IPS-NIHi7 (cell line): ENCODE measurements around the gene GRAPL.
"Not testable (repeated sequence)": the region's sequence is repeated elsewhere in the genome, so short reads cannot be mapped to it uniquely, and the experiment has no call there.

Experiments used
- DNase-seq: peaks from one replicate; pipeline ENCODE4 v3.0.0; 2012; ENCODE audit warnings: mixed read lengths; ENCODE audit errors: extremely low spot score

GRAPL gene

DNA sequence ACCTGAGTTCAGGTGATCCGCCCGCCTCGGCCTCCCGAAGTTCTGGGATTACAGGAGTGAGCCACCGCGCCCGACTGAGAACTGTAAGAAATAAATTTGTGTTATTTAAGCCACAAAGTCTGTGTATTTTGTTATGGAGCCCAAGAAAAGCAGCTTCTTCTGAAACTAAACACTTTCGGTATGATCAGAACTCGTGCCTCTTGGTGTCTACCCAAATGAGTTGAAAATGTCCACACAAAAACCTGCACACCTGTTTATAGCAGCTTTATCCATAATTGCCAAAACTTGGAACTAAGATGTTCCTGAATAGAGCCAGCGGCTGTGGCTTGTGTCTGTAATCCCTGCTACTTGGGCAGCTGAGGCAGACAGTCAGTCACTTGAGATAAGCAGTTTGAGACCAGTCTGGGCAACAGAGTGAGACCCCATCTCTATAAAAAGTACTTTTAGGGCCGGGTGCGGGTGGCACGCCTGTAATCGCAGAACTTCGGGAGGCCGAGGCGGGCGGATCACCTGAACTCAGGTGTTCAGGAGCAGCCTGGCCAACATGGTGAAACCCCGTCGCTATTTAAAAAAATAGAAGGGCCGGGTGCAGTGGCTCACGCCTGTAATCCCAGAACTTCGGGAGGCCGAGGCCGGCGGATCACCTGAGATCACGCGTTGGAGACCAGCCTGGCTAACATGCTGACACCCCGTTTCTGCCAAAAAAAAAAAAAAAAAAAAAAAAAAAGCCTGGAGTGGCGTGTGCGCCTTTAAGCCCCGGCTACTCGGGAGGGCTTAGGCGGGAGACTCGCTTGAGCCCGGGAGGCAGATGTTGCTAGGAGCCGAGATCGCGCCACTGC, 61.7 kb downstream of the GRAPL start:
- not testable (repeated sequence) for DNase-seq

GRCh38 chr17:19189781-19190405, 62.5 kb downstream of the GRAPL start:
- DNase-seq: not testable (repeated sequence)

DNA sequence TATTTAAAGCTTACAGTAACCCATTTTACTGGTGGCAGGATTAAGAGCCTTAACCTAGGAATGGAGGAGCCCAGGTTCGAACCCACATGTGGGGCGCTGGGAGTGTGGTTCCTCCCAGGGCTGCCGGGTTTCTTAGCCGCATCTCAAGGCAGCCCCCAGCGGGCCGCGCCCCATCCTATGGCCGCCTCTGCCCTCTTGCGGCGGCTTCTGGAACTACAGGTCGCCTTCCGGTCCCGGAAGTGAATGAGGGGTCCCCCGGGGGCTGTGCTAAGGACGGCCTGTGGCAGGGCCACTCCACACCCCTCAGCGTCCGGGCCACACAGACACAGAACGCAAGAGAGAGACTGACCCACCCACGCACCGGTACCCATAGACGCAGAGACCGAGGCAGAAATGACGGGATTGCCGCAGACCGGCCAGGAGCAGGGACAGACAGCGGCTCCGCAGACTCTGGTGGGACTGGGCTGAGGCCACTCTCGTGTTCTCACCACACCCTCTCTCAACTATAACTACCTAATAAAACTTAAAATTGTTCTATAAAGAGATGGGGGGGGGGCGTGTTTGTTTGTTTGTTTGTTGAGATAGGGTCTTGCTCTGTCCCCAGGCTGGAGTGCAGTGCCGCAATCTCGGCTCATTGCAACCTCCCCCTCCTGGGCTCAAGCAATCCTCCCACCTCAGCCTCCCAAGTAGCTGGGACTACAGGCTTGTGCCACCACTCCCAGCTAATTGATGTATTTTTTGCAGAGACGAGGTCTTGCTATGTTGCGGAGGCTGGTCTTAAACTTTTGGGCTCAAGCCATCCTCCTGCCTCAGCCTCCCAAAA, 69.2 kb downstream of the GRAPL start:
- DNase-seq: not testable (repeated sequence)

DNA sequence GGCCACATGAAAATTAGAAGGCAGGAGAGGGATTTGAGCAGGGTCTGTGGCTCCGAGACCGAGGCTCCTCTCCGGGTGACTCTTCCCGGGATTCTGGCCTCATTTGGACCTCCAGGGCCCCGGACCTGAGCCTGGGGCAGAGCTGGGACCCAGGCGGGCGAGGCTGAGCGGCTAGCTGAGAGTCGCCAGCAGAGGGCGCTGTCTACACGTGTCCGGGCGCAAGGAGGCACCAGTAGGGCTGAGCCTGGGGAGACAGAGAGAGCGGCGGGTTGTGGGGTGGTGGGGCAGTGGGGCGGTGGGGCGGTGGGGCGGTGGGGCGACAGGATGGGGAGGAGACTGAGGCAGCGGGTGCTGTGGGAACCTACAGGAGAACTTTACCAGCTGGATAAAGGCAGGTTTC, 75.1 kb downstream of the GRAPL start:
- DNase-seq: not testable (repeated sequence)

DNA sequence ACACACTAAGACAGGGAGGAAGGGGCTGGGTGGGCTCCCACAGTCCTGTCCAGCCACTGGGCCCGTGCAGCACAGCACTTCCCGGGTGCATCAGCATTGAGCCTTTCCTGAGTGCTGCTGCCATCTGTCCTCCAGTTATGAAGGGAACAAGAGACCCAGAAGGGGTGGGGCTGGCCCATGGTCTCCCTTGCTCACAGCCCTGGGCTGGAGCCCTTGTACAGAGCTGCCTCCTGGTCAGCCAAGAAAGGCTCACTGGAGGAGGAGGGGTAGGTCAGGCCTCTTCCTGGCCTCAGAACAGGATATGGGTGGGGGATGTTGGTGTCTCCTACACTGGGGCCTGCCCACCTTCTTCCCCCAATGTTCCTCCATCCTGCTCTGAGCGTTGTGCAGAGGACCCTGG, 76.0 kb downstream of the GRAPL start:
- not testable (repeated sequence) for DNase-seq
